Lower lobe of right lung (tissue), 2 donors: ENCODE results near the gene IHH. TPM values are rescaled to one million over a fixed set of nuclear protein-coding genes. Genes with fewer than 3 reads are reported as not detected.
A peak's percentile ranks its signal among the peaks of the same experiment; 100 is the strongest.

ENCODE experiments used
- ATAC-seq, 2 donors: fragments of 200-7000 bp; cut with Tn5 transposase; one replicate each; pipeline ENCODE4 v1.9.1; 2020 to 2022; ENCODE audit warnings: mild to moderate bottlenecking in 2 of 2, moderate library complexity in 2 of 2
- DNase-seq: peaks from one replicate; pipeline ENCODE4 v3.0.0-alpha.2; 2020
- H3K27ac ChIP-seq: fragments of 200-600 bp; one replicate; pipeline ENCODE4 v1.8.0; 2022
- H3K27me3 ChIP-seq: fragments of 200-600 bp; one replicate; pipeline ENCODE4 v1.8.0; 2022; ENCODE audit warnings: low read depth
- H3K36me3 ChIP-seq: fragments of 200-600 bp; one replicate; pipeline ENCODE4 v1.8.0; 2022; ENCODE audit warnings: mild to moderate bottlenecking
- H3K4me1 ChIP-seq: fragments of 200-600 bp; one replicate; pipeline ENCODE4 v1.8.0; 2022
- H3K4me3 ChIP-seq: fragments of 200-600 bp; one replicate; pipeline ENCODE4 v1.8.0; 2022; ENCODE audit warnings: mild to moderate bottlenecking
- H3K9me3 ChIP-seq: fragments of 200-600 bp; one replicate; pipeline ENCODE4 v1.8.0; 2022
- intact Hi-C: fragments of 100-400 bp; cut with DNase I; formaldehyde crosslinking; loops from one replicate; pipeline ENCODE4 v1.11.0; 2022
- total RNA-seq: library from RNA; stranded (reverse); fragmentation: NEBNext Ultra II Directional; extraction: Animal tissue kit (Norgen Biotek cat#: 25700); gene quantifications from one replicate; pipeline ENCODE4 v1.2.1, GENCODE V29; 2021
- TF ChIP-seq, protein P1 (sequence below): fragments of 200-600 bp; IDR thresholded peaks from one replicate; pipeline ENCODE4 v1.8.0; 2022; ENCODE audit warnings: antibody characterized with exemption, mild to moderate bottlenecking
- donor health status: DM: no; HTN: yes; CAD: no; lungs with severe emphysema.

IHH gene
- total RNA-seq, 1 donor from 2014 or later: 0.71 TPM

GRCh38 chr2:219031005-219031738 lies 29.5 kb downstream of the IHH start:
- Histone ChIP-seq H3K27me3 (peaks cover 39% of the 10 kb centered on the region), H3K4me3 (no peak overlapping the region), H3K36me3 (no peaks in the 10 kb centered on the region), H3K4me1 (no peaks in the 10 kb centered on the region), H3K9me3 (no peaks in the 10 kb centered on the region), H3K27ac (no peak overlapping the region)
- TF ChIP-seq, protein P1, sequence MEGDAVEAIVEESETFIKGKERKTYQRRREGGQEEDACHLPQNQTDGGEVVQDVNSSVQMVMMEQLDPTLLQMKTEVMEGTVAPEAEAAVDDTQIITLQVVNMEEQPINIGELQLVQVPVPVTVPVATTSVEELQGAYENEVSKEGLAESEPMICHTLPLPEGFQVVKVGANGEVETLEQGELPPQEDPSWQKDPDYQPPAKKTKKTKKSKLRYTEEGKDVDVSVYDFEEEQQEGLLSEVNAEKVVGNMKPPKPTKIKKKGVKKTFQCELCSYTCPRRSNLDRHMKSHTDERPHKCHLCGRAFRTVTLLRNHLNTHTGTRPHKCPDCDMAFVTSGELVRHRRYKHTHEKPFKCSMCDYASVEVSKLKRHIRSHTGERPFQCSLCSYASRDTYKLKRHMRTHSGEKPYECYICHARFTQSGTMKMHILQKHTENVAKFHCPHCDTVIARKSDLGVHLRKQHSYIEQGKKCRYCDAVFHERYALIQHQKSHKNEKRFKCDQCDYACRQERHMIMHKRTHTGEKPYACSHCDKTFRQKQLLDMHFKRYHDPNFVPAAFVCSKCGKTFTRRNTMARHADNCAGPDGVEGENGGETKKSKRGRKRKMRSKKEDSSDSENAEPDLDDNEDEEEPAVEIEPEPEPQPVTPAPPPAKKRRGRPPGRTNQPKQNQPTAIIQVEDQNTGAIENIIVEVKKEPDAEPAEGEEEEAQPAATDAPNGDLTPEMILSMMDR: no peak
- intact Hi-C loops: no loop called here
- DNase-seq (no peak), ATAC-seq (no peak)

DNA sequence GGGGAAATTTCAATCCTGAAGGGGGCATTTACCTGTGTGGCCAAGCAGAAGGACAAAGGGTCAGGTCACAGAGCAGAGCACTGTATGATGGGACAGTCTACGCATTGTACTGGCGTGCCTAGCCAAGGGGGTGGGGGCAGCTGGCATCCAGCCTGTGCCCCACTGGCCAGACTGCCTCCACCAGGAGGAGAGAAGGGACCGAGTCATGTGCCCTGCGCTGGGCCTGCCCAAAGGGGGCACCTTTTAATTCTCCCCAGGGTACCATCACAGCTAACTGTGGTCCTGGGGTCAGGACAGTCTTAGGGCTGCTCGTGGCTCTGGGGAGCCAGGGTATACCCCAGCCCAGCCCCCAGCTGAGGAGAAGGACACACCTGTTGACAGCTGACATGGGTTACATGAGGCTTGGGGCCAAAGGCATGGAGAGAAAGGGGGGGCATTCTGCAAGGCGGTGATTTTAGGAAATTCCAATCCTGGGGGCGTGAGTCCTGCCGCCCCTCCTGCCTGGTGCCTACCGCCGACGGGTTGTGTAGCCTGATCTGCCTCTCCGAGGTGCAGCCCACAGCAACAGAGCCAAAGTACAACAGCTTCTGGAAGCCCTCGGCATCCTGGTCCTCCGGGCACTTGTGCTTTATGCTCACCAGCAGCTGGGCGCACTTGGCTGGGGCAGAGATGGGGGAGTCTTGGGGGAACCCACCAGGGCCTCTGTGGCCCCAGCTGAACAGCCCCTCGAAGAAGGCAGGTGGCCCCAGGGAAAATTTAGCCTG lies 30.4 kb downstream of the IHH start:
- DNase-seq (no peak), ATAC-seq (peak in 1 of 2 donors; percentile 6)
- TF ChIP-seq, protein P1: no peak
- Histone ChIP-seq H3K27me3 (peaks cover 33% of the 10 kb centered on the region), H3K4me3 (no peak overlapping the region), H3K9me3 (no peaks in the 10 kb centered on the region), H3K4me1 (no peaks in the 10 kb centered on the region), H3K27ac (no peak overlapping the region), H3K36me3 (no peaks in the 10 kb centered on the region)
- intact Hi-C loops: no loop called here

- H3K27ac ChIP-seq: no peak overlapping the region
- ATAC-seq (peak; percentile 87 to 90), DNase-seq (peak; percentile 85)
- no peak overlapping the region for H3K4me3 ChIP-seq
- peaks cover 33% of the 10 kb centered on the region for H3K27me3 ChIP-seq
- H3K4me1 ChIP-seq: no peaks in the 10 kb centered on the region
- TF ChIP-seq, protein P1: peak; percentile 98
- no peaks in the 10 kb centered on the region for H3K9me3 ChIP-seq
- intact Hi-C loops: no loop called here
- H3K36me3 ChIP-seq: no peaks in the 10 kb centered on the region
These were observed 30.9 kb downstream of the IHH start for GRCh38 chr2:219029829-219030165.

- ATAC-seq: peak in 1 of 2 donors; percentile 9
- Histone ChIP-seq H3K4me1 (no peaks in the 10 kb centered on the region), H3K36me3 (no peaks in the 10 kb centered on the region), H3K4me3 (no peak overlapping the region), H3K27me3 (peaks cover 33% of the 10 kb centered on the region), H3K9me3 (no peaks in the 10 kb centered on the region), H3K27ac (no peak overlapping the region)
- no peak for DNase-seq
- intact Hi-C loops: no loop called here
- TF ChIP-seq, protein P1: no peak
These were observed 31.5 kb downstream of the IHH start for GRCh38 chr2:219028996-219029828.

GRCh38 chr2:219028141-219028540 lies 32.6 kb downstream of the IHH start:
- ATAC-seq (no peak), DNase-seq (no peak)
- Histone ChIP-seq H3K4me1 (no peaks in the 10 kb centered on the region), H3K9me3 (no peaks in the 10 kb centered on the region), H3K4me3 (no peak overlapping the region), H3K27me3 (peaks cover 30% of the 10 kb centered on the region), H3K27ac (no peak overlapping the region), H3K36me3 (no peaks in the 10 kb centered on the region)
- intact Hi-C loops: no loop called here
- TF ChIP-seq, protein P1: no peak
